Pons (tissue), 1 donor: ENCODE data around the gene NPIPB4.
"Not testable (repeated sequence)": the region's sequence is repeated elsewhere in the genome, so short reads cannot be mapped to it uniquely, and the experiment has no call there.

Experiments
- DNase-seq: peaks from one replicate; pipeline ENCODE4 v3.0.0-alpha.2; 2016; ENCODE audit warnings: low spot score

NPIPB4 gene

GRCh38 chr16:21857656-21858055, at the start of gene NPIPB4:
Gene NPIPB4, minus strand, starts transcription at chr16:21857756. Its CDS starts 378 bp downstream, at chr16:21857378.
- not testable (repeated sequence) for DNase-seq

DNA sequence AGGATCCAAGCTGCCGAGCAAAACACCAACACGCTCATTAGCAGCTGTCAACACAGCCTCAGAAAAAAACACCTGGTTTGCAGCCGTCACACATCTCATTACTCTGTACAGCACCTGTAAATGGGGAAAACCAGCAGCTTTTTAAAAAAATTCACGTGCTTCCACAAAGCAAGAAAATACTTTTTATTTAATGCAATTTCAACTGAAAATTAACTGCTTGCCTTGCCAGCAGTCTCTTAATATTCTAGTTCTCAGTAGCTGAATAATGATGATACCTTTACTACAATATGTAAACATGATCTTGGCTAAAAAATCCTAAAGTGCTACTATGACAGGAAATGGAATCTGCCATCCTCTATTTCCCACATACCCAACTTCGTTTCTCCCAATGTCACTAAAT, 41.4 kb upstream of the NPIPB4 start:
- DNase-seq, result not testable (repeated sequence)

DNA sequence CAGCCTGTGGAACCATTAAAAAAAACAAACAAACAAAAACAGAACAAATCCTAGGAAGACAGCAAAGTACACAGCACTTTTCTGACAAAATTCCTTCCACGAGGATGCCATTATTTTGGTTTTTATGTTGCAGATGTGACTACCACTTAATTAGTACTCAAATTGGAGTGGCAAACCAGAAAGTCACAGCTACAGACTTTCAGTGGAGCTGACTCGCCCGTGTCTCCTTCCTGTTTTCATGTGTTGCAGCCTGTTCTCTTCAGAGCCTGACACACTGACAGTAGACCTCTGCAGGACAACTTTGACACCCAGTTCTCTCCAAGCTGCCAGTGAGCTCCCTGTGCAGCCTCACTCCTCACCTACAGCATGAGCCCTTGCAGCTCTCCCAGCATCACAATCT, 24.4 kb upstream of the NPIPB4 start:
- not testable (repeated sequence) for DNase-seq

DNA sequence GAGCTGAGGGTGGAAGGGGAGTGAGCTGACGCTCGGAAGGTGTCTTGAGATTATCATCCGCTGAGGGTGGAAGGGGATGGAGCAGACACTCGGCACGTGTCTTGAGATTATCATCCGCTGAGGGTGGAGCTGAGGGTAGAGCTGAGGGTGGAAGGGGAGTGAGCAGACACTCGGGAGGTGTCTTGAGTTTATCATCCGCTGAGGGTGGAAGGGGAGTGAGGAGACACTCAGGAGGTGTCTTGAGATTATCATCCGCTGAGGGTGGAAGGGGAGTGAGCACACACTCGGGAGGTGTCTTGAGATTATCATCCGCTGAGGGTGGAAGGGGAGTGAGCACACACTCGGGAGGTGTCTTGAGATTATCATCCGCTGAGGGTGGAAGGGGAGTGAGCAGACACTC, 20.4 kb downstream of the NPIPB4 start:
- DNase-seq, result not testable (repeated sequence)

DNA sequence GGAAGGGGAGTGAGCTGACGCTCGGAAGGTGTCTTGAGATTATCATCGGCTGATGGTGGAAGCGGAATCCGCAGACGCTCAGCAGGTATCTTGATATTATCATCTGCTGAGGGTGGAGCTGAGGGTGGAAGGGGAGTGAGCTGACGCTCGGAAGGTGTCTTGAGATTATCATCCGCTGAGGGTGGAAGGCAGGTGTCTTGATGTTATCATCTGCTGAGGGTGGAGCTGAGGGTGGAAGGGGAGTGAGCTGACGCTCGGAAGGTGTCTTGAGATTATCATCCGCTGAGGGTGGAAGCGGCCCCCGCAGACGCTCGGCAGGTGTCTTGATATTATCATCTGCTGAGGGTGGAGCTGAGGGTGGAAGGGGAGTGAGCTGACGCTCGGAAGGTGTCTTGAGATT, 21.2 kb downstream of the NPIPB4 start:
- DNase-seq, result not testable (repeated sequence)

GRCh38 chr16:21835747-21836146, 21.8 kb downstream of the NPIPB4 start:
- DNase-seq, result not testable (repeated sequence)

DNA sequence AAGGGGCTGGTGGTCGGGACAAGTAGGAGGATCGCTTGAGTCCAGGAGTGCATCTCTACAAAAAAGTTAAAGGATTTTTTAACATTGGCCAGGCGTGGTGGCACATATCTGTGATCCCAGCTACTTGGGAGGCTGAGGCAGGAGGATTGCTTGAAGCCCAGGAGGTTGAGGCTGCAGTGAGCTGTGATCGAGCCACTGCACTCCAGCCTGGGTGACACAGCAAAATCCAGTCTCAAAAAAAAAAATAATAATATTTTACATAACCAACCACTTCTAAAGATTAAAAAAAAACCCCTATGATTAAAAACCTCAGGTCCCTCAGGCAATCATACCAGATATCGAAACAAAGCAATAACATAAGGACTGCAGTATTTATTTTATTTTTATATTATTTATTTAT, 23.3 kb downstream of the NPIPB4 start:
- not testable (repeated sequence) for DNase-seq

- not testable (repeated sequence) for DNase-seq
Measured at GRCh38 chr16:21829929-21830328, 27.6 kb downstream of the NPIPB4 start.

DNA sequence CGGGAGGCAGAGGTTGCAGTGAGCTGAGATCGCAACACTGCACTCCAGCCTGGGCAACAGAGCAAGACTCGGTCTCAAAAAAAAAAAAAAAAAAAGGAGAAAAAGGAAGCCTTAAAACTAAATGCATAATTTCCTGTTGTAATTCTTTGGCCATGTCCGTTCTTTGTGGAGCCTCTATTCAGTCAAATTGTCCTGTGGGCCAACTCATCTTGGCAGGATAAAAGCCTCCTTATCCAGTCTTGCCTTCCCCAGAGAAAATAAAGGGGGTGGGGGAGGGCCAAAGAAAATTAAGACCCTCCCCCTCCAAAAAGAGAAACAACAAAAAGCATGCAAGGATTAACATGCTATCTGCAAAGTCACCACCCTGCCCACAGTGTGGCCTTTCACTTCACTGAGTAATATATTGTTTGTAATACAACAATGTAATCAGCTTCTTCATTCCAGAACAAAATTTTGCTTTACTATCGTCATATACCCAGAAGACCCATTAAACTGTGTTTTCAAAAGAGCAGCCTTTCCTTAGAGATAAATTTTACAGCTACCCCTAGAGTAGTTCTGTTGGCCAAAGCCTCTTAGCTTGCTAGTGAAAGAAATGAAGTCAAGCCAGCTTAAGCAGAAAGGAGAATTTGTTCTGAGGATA, 31.4 kb downstream of the NPIPB4 start:
- DNase-seq, result not testable (repeated sequence)

DNA sequence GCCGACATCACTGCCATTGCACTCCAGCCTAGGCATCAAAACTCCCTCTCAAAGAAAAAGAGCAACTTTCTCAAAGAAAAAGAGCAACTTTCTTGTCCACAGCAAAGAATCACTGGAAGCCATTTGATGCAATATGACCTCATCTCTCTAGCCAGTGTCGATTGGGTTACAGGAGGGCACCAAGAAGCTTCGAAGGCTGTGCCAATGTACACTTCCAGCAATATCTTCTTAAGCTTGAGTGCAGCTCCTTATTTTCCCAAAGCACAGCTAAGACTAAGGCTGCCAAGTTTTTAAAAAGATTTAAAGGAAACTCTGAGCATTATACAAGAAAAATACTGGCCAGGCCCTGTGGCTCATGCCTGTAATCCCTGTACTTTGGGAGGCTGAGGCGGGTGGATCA, 32.0 kb downstream of the NPIPB4 start:
- not testable (repeated sequence) for DNase-seq

DNA sequence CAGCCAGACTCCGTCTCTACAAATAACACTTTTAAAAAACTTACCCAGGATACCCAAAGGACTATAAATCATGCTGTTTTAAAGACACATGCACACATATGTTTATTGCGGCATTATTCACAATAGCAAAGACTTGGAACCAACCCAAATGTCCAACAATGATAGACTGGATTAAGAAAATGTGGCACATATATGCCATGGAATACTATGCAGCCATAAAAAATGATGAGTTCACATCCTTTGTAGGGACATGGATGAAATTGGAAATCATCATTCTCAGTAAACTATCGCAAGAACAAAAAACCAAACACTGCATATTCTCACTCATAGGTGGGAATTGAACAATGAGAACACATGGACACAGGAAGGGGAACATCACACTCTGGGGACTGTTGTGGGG, 34.3 kb downstream of the NPIPB4 start:
- DNase-seq, result not testable (repeated sequence)

GRCh38 chr16:21820908-21821465, 36.6 kb downstream of the NPIPB4 start:
- not testable (repeated sequence) for DNase-seq

DNA sequence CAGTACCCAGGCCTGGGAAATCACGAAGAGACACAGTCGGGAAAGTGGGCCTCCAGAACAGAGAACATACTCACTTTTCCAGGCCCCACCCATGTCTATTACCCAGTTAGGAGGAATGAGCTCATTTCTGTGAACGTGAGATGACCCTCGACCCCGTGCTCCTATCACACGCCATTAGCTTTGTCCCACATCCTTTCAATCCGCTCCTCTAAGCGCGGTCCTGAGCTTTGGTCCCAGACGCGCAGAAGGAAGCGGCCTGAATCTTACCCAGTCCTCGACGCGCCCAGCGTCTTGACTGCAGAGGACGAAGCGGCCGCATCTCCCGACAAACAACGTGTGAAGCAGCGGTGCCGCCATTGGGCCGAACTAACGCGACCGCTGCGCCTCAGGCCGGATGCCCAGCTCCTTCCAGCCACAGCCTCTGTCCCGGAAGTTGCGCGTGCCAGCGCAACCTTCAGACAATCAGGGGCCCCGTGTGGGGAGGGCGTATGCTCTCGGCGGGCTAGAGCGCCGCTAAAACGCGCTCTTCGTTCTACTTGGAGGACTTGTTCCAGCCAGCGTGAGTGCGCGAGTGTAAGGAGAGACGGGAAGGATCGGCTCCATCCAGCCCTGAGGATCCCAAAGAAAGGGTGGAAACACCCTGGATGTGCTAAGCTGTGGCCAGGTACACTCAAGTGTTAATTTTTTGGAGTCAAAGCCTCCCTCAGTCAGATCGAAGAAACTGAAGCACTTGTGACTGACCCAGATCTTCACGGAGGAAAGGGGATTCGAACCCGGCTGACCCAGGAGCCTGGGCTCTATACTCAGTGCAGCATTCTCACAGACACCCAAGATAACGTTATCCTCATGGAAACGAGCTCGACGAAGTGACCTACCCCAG, 37.3 kb downstream of the NPIPB4 start:
- peak; percentile 46 for DNase-seq

- DNase-seq, result not testable (repeated sequence)
Measured at GRCh38 chr16:21819617-21820016, 37.9 kb downstream of the NPIPB4 start.

DNA sequence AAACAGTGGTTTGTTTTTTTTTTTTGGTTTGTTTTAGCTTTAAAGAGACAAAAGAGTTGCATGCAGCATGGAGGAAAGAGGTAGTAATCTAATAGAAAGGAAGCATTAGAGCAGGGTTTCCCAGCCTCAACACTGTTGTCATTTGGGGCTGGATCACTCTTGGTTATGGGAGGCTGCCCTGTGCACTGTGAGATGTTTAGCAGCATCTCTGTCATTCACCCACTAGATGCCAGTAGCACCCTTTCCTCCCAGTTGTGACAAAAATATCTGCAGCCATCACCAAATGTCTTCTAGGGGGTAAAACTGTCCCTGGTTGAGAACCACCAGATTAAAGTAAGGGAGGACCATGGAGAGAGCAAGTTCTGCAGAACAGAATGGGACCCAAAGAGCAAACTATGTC, 40.5 kb downstream of the NPIPB4 start:
- DNase-seq, result not testable (repeated sequence)

DNA sequence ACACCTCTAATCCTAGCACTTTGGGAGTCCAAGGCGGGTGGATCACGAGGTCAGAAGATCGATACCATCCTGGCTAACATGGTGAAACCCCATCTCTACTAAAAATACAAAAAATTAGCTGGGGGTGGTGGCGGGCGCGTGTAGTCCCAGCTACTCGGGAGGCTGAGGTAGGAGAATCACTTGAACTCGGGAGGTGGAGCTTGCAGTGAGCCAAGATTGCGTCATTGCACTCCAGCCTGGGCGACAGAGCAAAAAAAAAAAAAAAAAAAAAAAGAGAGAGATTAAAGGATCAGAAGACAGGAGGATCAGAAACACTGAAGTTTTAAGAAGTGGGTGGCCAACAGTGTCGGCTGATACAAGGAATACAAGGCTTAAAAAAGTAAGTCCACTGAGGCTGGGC, 41.9 kb downstream of the NPIPB4 start:
- DNase-seq, result not testable (repeated sequence)

DNA sequence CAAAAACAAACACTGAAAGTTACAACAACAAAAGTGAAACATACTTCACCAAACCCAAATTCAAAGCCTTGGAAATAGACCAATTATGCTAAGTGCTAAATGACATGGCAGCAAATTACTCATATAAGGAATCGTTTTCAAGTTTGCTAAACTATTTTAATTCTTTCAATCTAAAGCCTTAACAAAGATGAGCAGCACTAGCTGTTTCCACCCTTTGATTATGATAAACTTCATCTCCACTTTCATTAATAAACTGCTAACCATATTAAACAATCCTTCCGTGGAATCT, 55.2 kb downstream of the NPIPB4 start:
- not testable (repeated sequence) for DNase-seq

DNA sequence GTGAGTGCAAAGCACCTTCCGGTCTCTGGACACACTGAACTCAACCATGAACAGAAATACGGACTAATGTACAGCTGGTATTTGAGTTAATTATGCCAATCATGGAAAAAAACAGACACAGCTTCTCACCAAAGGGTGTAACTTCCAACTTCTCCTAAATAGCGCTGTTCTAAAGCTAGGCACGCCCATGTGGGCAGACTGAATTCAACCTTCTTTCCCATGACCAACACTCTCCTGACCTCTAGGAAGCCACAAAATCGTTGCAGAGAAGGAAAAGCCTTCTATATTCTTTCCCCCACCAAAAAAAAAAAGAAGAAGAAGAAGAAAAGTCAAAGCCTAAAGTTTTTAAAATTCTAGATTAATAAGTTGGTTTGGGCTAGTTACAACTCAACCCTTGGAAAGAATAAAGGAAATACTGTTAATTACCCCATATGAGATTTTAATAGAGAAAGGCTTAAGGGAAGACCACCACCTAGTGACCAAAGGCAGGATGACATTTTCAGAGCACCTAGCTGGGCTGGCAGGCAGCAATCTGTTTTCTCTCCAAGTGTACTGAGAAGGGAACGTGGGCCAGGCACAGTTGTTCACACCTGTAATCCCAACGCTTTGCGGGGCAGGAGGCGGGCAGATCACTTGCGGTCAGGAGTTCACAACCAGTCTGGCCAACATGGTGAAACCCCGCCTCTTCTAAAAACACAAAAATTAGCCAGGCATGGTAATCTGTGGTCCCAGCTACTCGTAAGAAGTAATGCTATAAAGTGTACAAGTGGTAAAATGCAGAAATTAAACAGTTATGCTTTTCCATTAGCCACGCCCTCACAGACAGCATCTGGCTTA, 55.8 kb downstream of the NPIPB4 start:
- DNase-seq, result peak; percentile 11

DNA sequence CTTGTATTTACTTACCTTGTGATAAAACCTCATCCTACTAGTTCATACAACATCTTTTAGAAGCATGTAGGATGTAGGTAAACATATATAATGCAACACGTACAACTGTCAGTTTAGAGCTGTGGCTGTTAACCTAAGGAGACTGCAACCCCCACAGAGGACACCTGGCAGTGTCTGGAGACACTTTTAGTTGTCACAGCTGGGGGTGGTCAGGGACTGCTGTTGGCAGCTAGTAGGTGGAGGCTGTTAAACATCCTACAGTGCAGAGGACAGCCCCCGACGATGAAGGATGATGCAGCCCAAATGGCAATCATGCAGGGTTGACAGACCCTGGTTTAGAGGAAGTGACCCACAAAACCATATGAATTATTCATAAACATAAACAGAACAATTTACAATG, 59.0 kb downstream of the NPIPB4 start:
- not testable (repeated sequence) for DNase-seq

DNA sequence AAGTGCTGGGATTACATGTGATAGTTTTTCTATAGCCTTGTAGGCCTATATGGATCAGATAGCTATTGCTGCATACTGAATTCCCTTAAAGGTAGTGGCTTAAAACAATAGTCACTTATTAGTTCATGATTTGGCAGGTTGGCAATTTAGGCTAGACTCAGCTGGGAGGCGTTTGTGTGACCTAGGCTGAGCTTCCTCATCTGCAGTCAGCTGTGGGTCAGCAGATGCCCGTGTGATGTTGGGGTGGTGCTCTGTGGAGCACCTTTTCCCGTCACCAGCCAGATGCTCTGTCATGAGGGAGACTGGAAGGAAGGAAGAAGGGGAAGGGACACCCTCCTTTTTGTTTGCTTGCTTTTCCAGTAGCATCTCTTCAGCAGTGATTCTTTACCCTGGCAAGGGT, 64.2 kb downstream of the NPIPB4 start:
- not testable (repeated sequence) for DNase-seq

GRCh38 chr16:21790506-21790905, 67.0 kb downstream of the NPIPB4 start:
- DNase-seq, result not testable (repeated sequence)
